GM19099 (cell line): ENCODE results near the gene MISP.

Experiments used
- POLR2A ChIP-seq: IDR thresholded peaks from 3 replicates; pipeline ENCODE4 v1.6.1; 2011; ENCODE audit warnings: low read depth; ENCODE audit not compliant: insufficient read length; ENCODE audit errors: extremely low read depth

The MISP gene

GRCh38 chr19:755063-755462 lies 4.2 kb downstream of the MISP start:
- TF ChIP-seq POLR2A = no peak

GRCh38 chr19:756236-756635 lies 5.3 kb downstream of the MISP start:
- no peak for TF ChIP-seq POLR2A

- no peak for TF ChIP-seq POLR2A
Measured at GRCh38 chr19:756821-757688, 6.1 kb downstream of the MISP start.

- TF ChIP-seq POLR2A = no peak
Measured at GRCh38 chr19:757811-758668, 7.1 kb downstream of the MISP start.

- TF ChIP-seq POLR2A = no peak
Measured at GRCh38 chr19:763181-763580, 12.3 kb downstream of the MISP start.

GRCh38 chr19:763869-764268 lies 13.0 kb downstream of the MISP start:
- TF ChIP-seq POLR2A = no peak

- no peak for TF ChIP-seq POLR2A
Measured at GRCh38 chr19:764301-764700, 13.4 kb downstream of the MISP start.

GRCh38 chr19:765179-765738 lies 14.3 kb downstream of the MISP start:
- TF ChIP-seq POLR2A = no peak

GRCh38 chr19:768424-768823 lies 17.5 kb downstream of the MISP start:
- no peak for TF ChIP-seq POLR2A

- no peak for TF ChIP-seq POLR2A
Measured at GRCh38 chr19:769616-770015, 18.7 kb downstream of the MISP start.

GRCh38 chr19:771332-771785 lies 20.4 kb downstream of the MISP start:
- no peak for TF ChIP-seq POLR2A

GRCh38 chr19:772063-772462 lies 21.2 kb downstream of the MISP start:
- TF ChIP-seq POLR2A = no peak

- no peak for TF ChIP-seq POLR2A
Measured at GRCh38 chr19:772730-773436, 22.0 kb downstream of the MISP start.

GRCh38 chr19:776549-776948 lies 25.6 kb downstream of the MISP start:
- no peak for TF ChIP-seq POLR2A
